Upper lobe of right lung (tissue), 1 donor: ENCODE measurements around the gene DUSP2. TPM values are rescaled to one million over a fixed set of nuclear protein-coding genes. Genes with fewer than 3 reads are reported as not detected.

ENCODE experiments used
- ATAC-seq: fragments of 200-7000 bp; cut with Tn5 transposase; one replicate; pipeline ENCODE4 v1.9.1; 2020; ENCODE audit warnings: mild to moderate bottlenecking, moderate library complexity
- DNase-seq: peaks from one replicate; pipeline ENCODE4 v3.0.0-alpha.2; 2020
- H3K27ac ChIP-seq: fragments of 200-600 bp; one replicate; pipeline ENCODE4 v1.8.0; 2022
- H3K27me3 ChIP-seq: fragments of 200-600 bp; one replicate; pipeline ENCODE4 v1.8.0; 2022; ENCODE audit warnings: mild to moderate bottlenecking
- H3K36me3 ChIP-seq: fragments of 200-600 bp; one replicate; pipeline ENCODE4 v1.8.0; 2022
- H3K4me1 ChIP-seq: fragments of 200-600 bp; one replicate; pipeline ENCODE4 v1.8.0; 2022
- H3K4me3 ChIP-seq: fragments of 200-600 bp; one replicate; pipeline ENCODE4 v1.8.0; 2022; ENCODE audit warnings: mild to moderate bottlenecking
- H3K9me3 ChIP-seq: fragments of 200-600 bp; one replicate; pipeline ENCODE4 v1.8.0; 2022
- intact Hi-C: fragments of 100-400 bp; cut with DNase I; formaldehyde crosslinking; loops from one replicate; pipeline ENCODE4 v1.11.0; 2022
- total RNA-seq: library from RNA; stranded (reverse); fragmentation: NEBNext Ultra II Directional; extraction: Animal tissue kit (Norgen Biotek cat#: 25700); gene quantifications from one replicate; pipeline ENCODE4 v1.2.1, GENCODE V29; 2021
- TF ChIP-seq, protein P1 (sequence below): fragments of 200-600 bp; IDR thresholded peaks from one replicate; pipeline ENCODE4 v1.8.0; 2022; ENCODE audit warnings: antibody characterized with exemption
- donor health status: DM: no; HTN: yes; CAD: no; lungs with severe emphysema.

DUSP2 gene
- total RNA-seq, 1 donor from 2014 or later = 4.4 TPM

- Histone ChIP-seq H3K4me1 (no peaks in the 10 kb centered on the region), H3K27me3 (no peaks in the 10 kb centered on the region), H3K9me3 (no peaks in the 10 kb centered on the region), H3K27ac (no peak overlapping the region), H3K36me3 (no peaks in the 10 kb centered on the region), H3K4me3 (no peak overlapping the region)
- intact Hi-C loops = no loop called here
- ATAC-seq (no peak), DNase-seq (no peak)
- TF ChIP-seq, protein P1, sequence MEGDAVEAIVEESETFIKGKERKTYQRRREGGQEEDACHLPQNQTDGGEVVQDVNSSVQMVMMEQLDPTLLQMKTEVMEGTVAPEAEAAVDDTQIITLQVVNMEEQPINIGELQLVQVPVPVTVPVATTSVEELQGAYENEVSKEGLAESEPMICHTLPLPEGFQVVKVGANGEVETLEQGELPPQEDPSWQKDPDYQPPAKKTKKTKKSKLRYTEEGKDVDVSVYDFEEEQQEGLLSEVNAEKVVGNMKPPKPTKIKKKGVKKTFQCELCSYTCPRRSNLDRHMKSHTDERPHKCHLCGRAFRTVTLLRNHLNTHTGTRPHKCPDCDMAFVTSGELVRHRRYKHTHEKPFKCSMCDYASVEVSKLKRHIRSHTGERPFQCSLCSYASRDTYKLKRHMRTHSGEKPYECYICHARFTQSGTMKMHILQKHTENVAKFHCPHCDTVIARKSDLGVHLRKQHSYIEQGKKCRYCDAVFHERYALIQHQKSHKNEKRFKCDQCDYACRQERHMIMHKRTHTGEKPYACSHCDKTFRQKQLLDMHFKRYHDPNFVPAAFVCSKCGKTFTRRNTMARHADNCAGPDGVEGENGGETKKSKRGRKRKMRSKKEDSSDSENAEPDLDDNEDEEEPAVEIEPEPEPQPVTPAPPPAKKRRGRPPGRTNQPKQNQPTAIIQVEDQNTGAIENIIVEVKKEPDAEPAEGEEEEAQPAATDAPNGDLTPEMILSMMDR = no peak
Observed at GRCh38 chr2:96131813-96132745, 13.2 kb downstream of the DUSP2 start.

DNA sequence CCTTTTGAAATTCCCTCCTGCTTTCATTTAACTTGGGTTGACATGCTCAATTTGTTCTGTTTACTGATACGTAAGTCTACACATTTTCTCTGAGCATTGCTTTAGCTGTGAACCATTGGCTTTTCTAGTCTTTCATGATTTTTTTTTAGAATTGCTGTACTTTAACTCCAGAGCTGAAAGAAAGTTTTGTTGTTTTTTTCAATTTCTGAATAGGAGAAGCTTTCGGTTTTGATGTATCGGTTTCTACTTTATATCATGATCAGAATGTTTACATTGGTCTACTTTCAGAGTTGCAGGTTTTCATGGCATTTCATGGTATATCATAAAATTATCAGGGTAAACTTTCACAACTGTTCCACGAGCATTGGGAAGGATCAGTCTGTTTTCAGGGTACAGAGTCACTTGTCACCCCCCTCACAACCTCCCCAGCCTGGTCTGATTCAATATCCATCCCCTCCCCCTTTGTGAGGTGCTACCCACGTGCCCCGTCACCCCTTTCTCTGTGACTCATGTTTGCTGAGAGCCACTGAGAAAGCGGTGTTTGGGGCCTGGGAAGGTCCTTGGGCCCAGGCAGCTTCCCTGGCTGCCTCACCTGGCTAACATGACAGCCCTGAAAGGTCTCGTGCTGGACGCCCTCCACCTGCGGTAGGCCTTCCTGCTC lies 14.0 kb downstream of the DUSP2 start:
- no peak for DNase-seq
- no peaks in the 10 kb centered on the region for H3K36me3 ChIP-seq
- no peak for ATAC-seq
- no peak overlapping the region for H3K4me3 ChIP-seq
- no peaks in the 10 kb centered on the region for H3K9me3 ChIP-seq
- H3K4me1 ChIP-seq = no peaks in the 10 kb centered on the region
- H3K27ac ChIP-seq = no peak overlapping the region
- no peaks in the 10 kb centered on the region for H3K27me3 ChIP-seq
- intact Hi-C loops = no loop called here
- TF ChIP-seq, protein P1 = no peak

- ATAC-seq (no peak), DNase-seq (no peak)
- TF ChIP-seq, protein P1 = no peak
- H3K27me3 ChIP-seq = no peaks in the 10 kb centered on the region
- intact Hi-C loops = no loop called here
- no peak overlapping the region for H3K4me3 ChIP-seq
- H3K4me1 ChIP-seq = no peaks in the 10 kb centered on the region
- no peak overlapping the region for H3K27ac ChIP-seq
- H3K36me3 ChIP-seq = no peaks in the 10 kb centered on the region
- no peaks in the 10 kb centered on the region for H3K9me3 ChIP-seq
Observed at GRCh38 chr2:96130483-96130882, 14.8 kb downstream of the DUSP2 start.

- intact Hi-C loops = no loop called here
- H3K36me3 ChIP-seq = no peaks in the 10 kb centered on the region
- TF ChIP-seq, protein P1 = no peak
Observed at GRCh38 chr2:96129528-96130120, 15.6 kb downstream of the DUSP2 start.

GRCh38 chr2:96128456-96128855 lies 16.8 kb downstream of the DUSP2 start:
- TF ChIP-seq, protein P1 = no peak
- Histone ChIP-seq H3K36me3 (no peaks in the 10 kb centered on the region), H3K9me3 (no peaks in the 10 kb centered on the region), H3K4me3 (no peak overlapping the region), H3K27ac (no peak overlapping the region), H3K4me1 (no peaks in the 10 kb centered on the region), H3K27me3 (no peaks in the 10 kb centered on the region)
- intact Hi-C loops = no loop called here
- DNase-seq (no peak), ATAC-seq (no peak)

More at GRCh38 chr2:96129528-96130120, 15.6 kb downstream of the DUSP2 start:
- Histone ChIP-seq H3K4me3 (no peak overlapping the region), H3K9me3 (no peaks in the 10 kb centered on the region), H3K4me1 (no peaks in the 10 kb centered on the region), H3K27ac (no peak overlapping the region), H3K27me3 (no peaks in the 10 kb centered on the region)
- DNase-seq (no peak), ATAC-seq (no peak)
